Astrocyte (in vitro differentiated cells and primary cell): ENCODE results near the gene ZNF138. TPM values are rescaled to one million over a fixed set of nuclear protein-coding genes. Genes with fewer than 3 reads are reported as not detected.

Experiments used
- DNase-seq: peaks from one replicate; pipeline ENCODE4 v3.0.0-alpha.2; 2010; ENCODE audit warnings: low read depth
- FAIRE-seq: peaks from 2 replicates; lab custom pipeline; 2011; peaks lifted over from hg19 to GRCh38; lab: Jason Lieb, UNC
- H2AFZ ChIP-seq: 2 replicates; pipeline ENCODE4 v1.6.0; 2012; ENCODE audit warnings: low read depth, low read length, inconsistent platforms
- H3K27ac ChIP-seq: 2 replicates; pipeline ENCODE4 v1.5.1; 2011; ENCODE audit warnings: low read depth, low read length, inconsistent platforms
- H3K27me3 ChIP-seq: 2 replicates; pipeline ENCODE4 v1.6.0; 2011; ENCODE audit warnings: low read length, inconsistent platforms; ENCODE audit not compliant: insufficient read depth
- H3K36me3 ChIP-seq: 2 replicates; pipeline ENCODE4 v1.5.1; 2011; ENCODE audit warnings: low read length, inconsistent platforms; ENCODE audit not compliant: insufficient read depth
- H3K4me1 ChIP-seq: 2 replicates; pipeline ENCODE4 v1.5.1; 2011; ENCODE audit warnings: low read length, inconsistent platforms; ENCODE audit not compliant: insufficient read depth
- H3K4me2 ChIP-seq: 2 replicates; pipeline ENCODE4 v1.6.0; 2012; ENCODE audit warnings: low read length, inconsistent platforms
- H3K4me3 ChIP-seq: 2 replicates; pipeline ENCODE4 v1.5.1; 2011; ENCODE audit warnings: low read depth, mild to moderate bottlenecking, low read length, inconsistent platforms; ENCODE audit not compliant: insufficient read depth
- H3K79me2 ChIP-seq: 2 replicates; pipeline ENCODE4 v1.6.0; 2012; ENCODE audit warnings: mild to moderate bottlenecking, low read length, inconsistent platforms; ENCODE audit not compliant: insufficient read depth
- H3K9ac ChIP-seq: 2 replicates; pipeline ENCODE4 v1.6.0; 2012; ENCODE audit warnings: mild to moderate bottlenecking, low read length, inconsistent platforms
- H3K9me3 ChIP-seq: 2 replicates; pipeline ENCODE4 v1.5.1; 2012; ENCODE audit warnings: low read depth, mild to moderate bottlenecking, low read length, inconsistent platforms; ENCODE audit not compliant: insufficient read depth
- H4K20me1 ChIP-seq: 2 replicates; pipeline ENCODE4 v1.6.0; 2012; ENCODE audit warnings: low read length, inconsistent platforms; ENCODE audit not compliant: insufficient read depth
- H3K27ac Mint-ChIP-seq: one replicate; pipeline ENCODE4 v1.8.0; 2021; ENCODE audit warnings: mild to moderate bottlenecking, mixed read lengths; ENCODE audit not compliant: unreplicated experiment
- H3K27me3 Mint-ChIP-seq: one replicate; pipeline ENCODE4 v1.8.0; 2021; ENCODE audit warnings: low read depth, mixed read lengths; ENCODE audit not compliant: unreplicated experiment
- H3K36me3 Mint-ChIP-seq: one replicate; pipeline ENCODE4 v1.8.0; 2021; ENCODE audit warnings: low read depth, mixed read lengths; ENCODE audit not compliant: unreplicated experiment
- H3K4me1 Mint-ChIP-seq: one replicate; pipeline ENCODE4 v1.8.0; 2021; ENCODE audit warnings: low read depth, mixed read lengths; ENCODE audit not compliant: unreplicated experiment
- H3K4me3 Mint-ChIP-seq: one replicate; pipeline ENCODE4 v1.8.0; 2021; ENCODE audit warnings: mild to moderate bottlenecking, moderate library complexity, mixed read lengths; ENCODE audit not compliant: unreplicated experiment
- H3K9me3 Mint-ChIP-seq: one replicate; pipeline ENCODE4 v1.8.0; 2021; ENCODE audit warnings: mild to moderate bottlenecking, mixed read lengths; ENCODE audit not compliant: unreplicated experiment
- EZH2 ChIP-seq: IDR thresholded peaks from 2 replicates; pipeline ENCODE4 v1.6.1; 2012; ENCODE audit warnings: mild to moderate bottlenecking, low read length, inconsistent platforms; ENCODE audit not compliant: insufficient read depth
- total RNA-seq: library from RNA; stranded (reverse); gene quantifications from 2 replicates; pipeline ENCODE4 v1.2.1, GENCODE V29; 2021
- TF ChIP-seq, protein P1 (sequence below): IDR thresholded peaks from 2 replicates; pipeline ENCODE4 v1.5.1; 2011; ENCODE audit warnings: low read depth, mild to moderate bottlenecking, inconsistent platforms, low read length, moderate library complexity; ENCODE audit not compliant: insufficient read depth

Gene ZNF138
- total RNA-seq, 1 donor from 2014 or later, result 5.7 TPM

DNA sequence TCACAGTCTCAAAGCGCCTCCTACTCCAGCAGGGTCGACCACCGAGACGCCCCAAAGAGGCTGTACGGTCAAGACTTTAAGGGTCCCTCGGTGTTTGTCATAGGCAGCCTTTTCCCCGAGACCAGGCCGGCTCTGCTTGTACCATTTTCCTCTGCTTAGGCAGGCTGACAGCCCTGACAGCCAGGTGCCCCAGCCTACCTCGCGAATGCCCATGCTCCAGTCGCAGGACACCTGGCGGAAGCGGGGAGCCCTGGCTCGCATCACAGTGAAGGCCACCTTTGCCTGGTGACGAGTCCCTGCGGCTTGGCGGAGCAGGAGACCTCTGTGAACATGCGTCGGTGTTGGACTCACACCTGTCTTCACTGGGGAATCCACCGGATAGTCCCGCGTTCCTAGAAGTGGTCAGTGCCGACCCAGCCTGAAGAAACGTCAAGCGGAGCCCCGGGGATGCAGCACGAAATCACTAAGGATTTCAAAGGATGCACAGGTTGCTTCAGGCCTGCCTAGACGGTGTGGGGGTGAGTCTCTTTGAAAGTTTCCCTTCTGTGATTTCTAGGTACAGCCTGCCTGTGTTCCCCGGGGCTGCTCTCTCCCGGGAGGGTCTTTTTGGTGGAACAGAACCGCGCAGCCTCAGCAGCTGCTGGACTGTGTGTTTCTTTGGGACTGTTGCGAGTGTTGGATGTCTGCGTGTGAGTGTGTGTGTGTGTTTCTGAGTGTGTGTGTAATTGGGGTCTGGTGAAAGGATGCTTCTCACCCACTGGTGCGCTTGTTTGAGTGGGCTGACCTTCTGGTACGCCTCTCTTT lies 78.3 kb downstream of the ZNF138 start:
- Histone ChIP-seq H3K9ac (no peak overlapping the region), H4K20me1 (no peaks in the 10 kb centered on the region), H3K27ac (no peak overlapping the region), H3K4me2 (no peak overlapping the region), H3K4me3 (no peak overlapping the region), H3K9me3 (peaks cover 10% of the 10 kb centered on the region), H3K27me3 (no peaks in the 10 kb centered on the region), H3K79me2 (no peaks in the 10 kb centered on the region), H3K4me1 (no peaks in the 10 kb centered on the region), H3K36me3 (no peaks in the 10 kb centered on the region), H2AFZ (no peak overlapping the region)
- no peaks in the 10 kb centered on the region for H3K4me1 Mint-ChIP-seq
- FAIRE-seq, result no peak
- peak overlapping the region; percentile 40 for H3K4me3 Mint-ChIP-seq
- H3K27ac Mint-ChIP-seq, result no peak overlapping the region
- H3K9me3 Mint-ChIP-seq, result peaks cover 43% of the 10 kb centered on the region
- H3K27me3 Mint-ChIP-seq, result peaks cover 26% of the 10 kb centered on the region
- no peak for DNase-seq
- peaks cover 1% of the 10 kb centered on the region for H3K36me3 Mint-ChIP-seq
- no peak for TF ChIP-seq EZH2
- TF ChIP-seq, protein P1, sequence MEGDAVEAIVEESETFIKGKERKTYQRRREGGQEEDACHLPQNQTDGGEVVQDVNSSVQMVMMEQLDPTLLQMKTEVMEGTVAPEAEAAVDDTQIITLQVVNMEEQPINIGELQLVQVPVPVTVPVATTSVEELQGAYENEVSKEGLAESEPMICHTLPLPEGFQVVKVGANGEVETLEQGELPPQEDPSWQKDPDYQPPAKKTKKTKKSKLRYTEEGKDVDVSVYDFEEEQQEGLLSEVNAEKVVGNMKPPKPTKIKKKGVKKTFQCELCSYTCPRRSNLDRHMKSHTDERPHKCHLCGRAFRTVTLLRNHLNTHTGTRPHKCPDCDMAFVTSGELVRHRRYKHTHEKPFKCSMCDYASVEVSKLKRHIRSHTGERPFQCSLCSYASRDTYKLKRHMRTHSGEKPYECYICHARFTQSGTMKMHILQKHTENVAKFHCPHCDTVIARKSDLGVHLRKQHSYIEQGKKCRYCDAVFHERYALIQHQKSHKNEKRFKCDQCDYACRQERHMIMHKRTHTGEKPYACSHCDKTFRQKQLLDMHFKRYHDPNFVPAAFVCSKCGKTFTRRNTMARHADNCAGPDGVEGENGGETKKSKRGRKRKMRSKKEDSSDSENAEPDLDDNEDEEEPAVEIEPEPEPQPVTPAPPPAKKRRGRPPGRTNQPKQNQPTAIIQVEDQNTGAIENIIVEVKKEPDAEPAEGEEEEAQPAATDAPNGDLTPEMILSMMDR, result no peak

DNA sequence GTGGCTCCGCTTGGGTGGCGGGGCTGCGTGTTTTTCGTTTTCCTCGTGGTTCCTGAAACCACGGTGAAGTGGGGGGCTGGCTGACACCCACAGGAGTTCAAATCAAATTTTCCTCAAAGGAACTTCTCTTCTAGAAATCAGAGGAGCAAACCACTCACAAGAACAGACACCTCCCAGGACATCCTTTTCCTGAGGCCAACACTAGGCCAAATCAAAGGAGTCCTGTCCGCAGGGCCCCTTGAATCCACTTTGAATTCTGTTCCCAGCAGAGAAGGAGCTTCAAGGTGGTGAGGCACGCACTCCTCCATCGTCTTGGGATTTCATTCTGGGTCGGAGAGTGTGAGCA lies 78.9 kb downstream of the ZNF138 start:
- peaks cover 10% of the 10 kb centered on the region for H3K9me3 ChIP-seq
- H3K4me1 ChIP-seq, result no peaks in the 10 kb centered on the region
- Mint-ChIP-seq H3K27ac (no peak overlapping the region), H3K27me3 (peaks cover 23% of the 10 kb centered on the region), H3K9me3 (peaks cover 46% of the 10 kb centered on the region), H3K36me3 (peaks cover 1% of the 10 kb centered on the region), H3K4me1 (no peaks in the 10 kb centered on the region), H3K4me3 (no peak overlapping the region)
- H3K36me3 ChIP-seq, result no peaks in the 10 kb centered on the region
- H3K4me2 ChIP-seq, result no peak overlapping the region
- no peak overlapping the region for H2AFZ ChIP-seq
- no peak for FAIRE-seq
- no peak overlapping the region for H3K4me3 ChIP-seq
- H3K27ac ChIP-seq, result no peak overlapping the region
- H3K79me2 ChIP-seq, result no peaks in the 10 kb centered on the region
- no peaks in the 10 kb centered on the region for H4K20me1 ChIP-seq
- TF ChIP-seq EZH2, result no peak
- TF ChIP-seq, protein P1, result no peak
- no peak overlapping the region for H3K9ac ChIP-seq
- no peak for DNase-seq
- no peaks in the 10 kb centered on the region for H3K27me3 ChIP-seq

DNA sequence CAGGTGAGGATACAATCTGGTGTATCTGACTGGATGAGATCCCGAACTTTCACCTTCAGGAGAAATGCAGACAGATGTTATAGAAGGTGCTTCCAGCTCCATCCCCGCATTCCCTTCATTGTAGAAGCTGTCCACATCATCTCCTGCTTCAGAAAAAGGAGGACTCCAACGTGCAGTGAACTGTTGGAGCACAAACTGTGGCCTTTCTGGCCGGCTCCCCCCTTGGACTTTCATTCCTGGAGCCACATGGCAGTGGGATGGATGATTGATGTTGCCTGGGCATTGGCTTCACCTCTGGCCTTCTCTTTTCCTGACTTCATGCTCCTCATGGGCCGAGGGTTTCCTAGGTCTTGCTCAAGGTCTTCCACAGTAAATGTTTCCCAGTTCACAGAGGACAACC lies 79.3 kb downstream of the ZNF138 start:
- Histone ChIP-seq H4K20me1 (no peaks in the 10 kb centered on the region), H3K79me2 (no peaks in the 10 kb centered on the region), H3K4me1 (no peaks in the 10 kb centered on the region), H3K4me3 (no peak overlapping the region), H3K27me3 (no peaks in the 10 kb centered on the region), H3K36me3 (no peaks in the 10 kb centered on the region), H3K9me3 (peaks cover 10% of the 10 kb centered on the region), H3K27ac (no peak overlapping the region), H3K9ac (no peak overlapping the region), H2AFZ (no peak overlapping the region), H3K4me2 (no peak overlapping the region)
- peaks cover 1% of the 10 kb centered on the region for H3K36me3 Mint-ChIP-seq
- H3K4me3 Mint-ChIP-seq, result no peak overlapping the region
- peaks cover 23% of the 10 kb centered on the region for H3K27me3 Mint-ChIP-seq
- TF ChIP-seq, protein P1, result no peak
- no peak for TF ChIP-seq EZH2
- FAIRE-seq (no peak), DNase-seq (no peak)
- H3K27ac Mint-ChIP-seq, result no peak overlapping the region
- no peaks in the 10 kb centered on the region for H3K4me1 Mint-ChIP-seq
- peaks cover 42% of the 10 kb centered on the region for H3K9me3 Mint-ChIP-seq
